Upper lobe of left lung (tissue), 6 donors: ENCODE results near the gene HHAT. TPM values are rescaled to one million over a fixed set of nuclear protein-coding genes. Genes with fewer than 3 reads are reported as not detected.

Source experiments
- ATAC-seq, 2 donors: fragments of 200-7000 bp; cut with Tn5 transposase; one replicate each; pipeline ENCODE4 v1.9.1; 2022; ENCODE audit warnings: mild to moderate bottlenecking in 2 of 2, moderate library complexity in 2 of 2; ENCODE audit not compliant: low FRiP score in 2 of 2
- DNase-seq, 2 donors: peaks; one replicate each; pipeline ENCODE4 v3.0.0-alpha.2; 2019 to 2020
- H3K27ac ChIP-seq, 4 donors: fragments of 200-600 bp; sonication (generic); one replicate each; pipeline ENCODE4 v1.5.1; 2016 to 2019
- H3K27me3 ChIP-seq, 4 donors: fragments of 200-600 bp; sonication (generic); one replicate each; pipeline ENCODE4 v1.5.1; 2017 to 2019
- H3K36me3 ChIP-seq, 4 donors: fragments of 200-600 bp; sonication (generic); one replicate each; pipeline ENCODE4 v1.5.1; 2016 to 2019
- H3K4me1 ChIP-seq, 4 donors: fragments of 200-600 bp; sonication (generic); one replicate each; pipeline ENCODE4 v1.5.1; 2018 to 2019
- H3K4me3 ChIP-seq, 4 donors: fragments of 200-600 bp; sonication (generic); one replicate each; pipeline ENCODE4 v1.5.1; 2017 to 2019; ENCODE audit warnings: mild to moderate bottlenecking in 2 of 4, moderate library complexity in 1 of 4
- H3K9me3 ChIP-seq, 4 donors: fragments of 200-600 bp; sonication (generic); one replicate each; pipeline ENCODE4 v1.5.1; 2018 to 2019
- EP300 ChIP-seq, 4 donors: sonication (generic); formaldehyde crosslinking; IDR thresholded peaks; one replicate each; pipeline ENCODE4 v1.5.1; 2017; ENCODE audit warnings: antibody characterized with exemption in 4 of 4, control low read depth in 2 of 4
- POLR2A ChIP-seq, 4 donors: fragments of 450-650 bp; IDR thresholded peaks; one replicate each; pipeline ENCODE4 v1.5.1; 2016 to 2017; ENCODE audit warnings: antibody characterized with exemption in 4 of 4, mild to moderate bottlenecking in 2 of 4
- POLR2AphosphoS5 ChIP-seq, 2 donors: sonication (generic); formaldehyde crosslinking; IDR thresholded peaks; one replicate each; pipeline ENCODE4 v1.5.1; 2017; ENCODE audit warnings: antibody characterized with exemption in 2 of 2
- WGBS, 2 donors: methylation state at CpG; one replicate each; pipeline ENCODE4 v1.1.5; 2017 to 2018; 5-methylcytosine and 5-hydroxymethylcytosine counted together
- total RNA-seq, 6 donors: library from RNA; depleted of rRNA in 4 of 6; stranded (reverse); fragments of >200 nt in 4 of 6; gene quantifications; one replicate each; pipeline versions ENCODE4 v1.1.0 to v1.2.1, GENCODE V29; 2016 to 2021
- TF ChIP-seq, protein P1 (sequence below), 6 experiments: fragments of 450-650 bp in 4 of 6; fragments of 200-600 bp in 2 of 6; sonication (generic) in 2 of 6; IDR thresholded peaks; one replicate each; pipeline ENCODE4 v1.5.1; 2016 to 2019; ENCODE audit warnings: antibody characterized with exemption in 6 of 6
- donor health status: DM: no; HTN: no; CAD: no; lungs with moderate emphysema.
- donor health status: DM: no; HTN: yes; CAD: no; lungs with severe emphysema.

HHAT gene
- total RNA-seq, 6 donors from 2014 or later, result 4.6 to 8.1 (median 5.7) TPM

DNA sequence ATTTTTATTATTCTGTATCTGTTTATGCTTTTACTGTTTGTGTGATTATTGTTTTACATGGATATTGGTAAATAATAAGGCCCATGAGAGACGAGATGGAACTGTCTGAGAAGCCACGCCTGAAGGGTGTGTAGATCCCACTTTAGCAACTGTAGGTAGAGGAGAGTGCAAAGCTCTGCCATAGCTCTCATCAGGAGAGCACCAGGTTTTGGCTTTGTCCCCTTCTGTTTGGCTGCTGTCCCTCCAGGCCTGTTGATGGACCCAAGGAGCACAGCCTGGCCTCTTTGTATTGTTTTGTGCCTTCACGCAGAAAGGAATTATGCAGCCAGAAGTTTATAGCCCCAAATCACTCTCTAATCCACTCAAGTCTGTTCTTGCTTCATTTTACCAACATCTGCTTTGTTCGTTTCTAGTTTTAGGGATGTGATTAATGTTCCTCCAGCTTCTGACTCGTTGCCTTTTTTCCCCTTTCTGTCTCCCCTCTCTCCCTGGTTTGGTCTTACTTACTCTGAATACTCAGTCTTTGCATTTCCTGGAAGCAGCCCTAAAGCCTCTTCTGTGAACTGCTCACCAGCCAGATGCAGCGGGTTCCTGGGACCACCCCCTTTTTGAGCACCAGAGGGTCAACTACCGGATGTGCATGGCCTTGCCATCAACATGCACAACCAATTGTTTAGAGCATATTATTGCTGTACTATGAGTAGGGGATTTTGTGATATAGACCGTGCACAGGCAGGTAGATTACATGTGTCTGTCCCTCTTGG lies 127.3 kb downstream of the HHAT start:
- TF ChIP-seq POLR2A (IDR thresholded peaks at IDR 0.05) (no peak), EP300 (IDR thresholded peaks at IDR 0.05) (no peak), POLR2AphosphoS5 (IDR thresholded peaks at IDR 0.05) (no peak)
- TF ChIP-seq, protein P1, sequence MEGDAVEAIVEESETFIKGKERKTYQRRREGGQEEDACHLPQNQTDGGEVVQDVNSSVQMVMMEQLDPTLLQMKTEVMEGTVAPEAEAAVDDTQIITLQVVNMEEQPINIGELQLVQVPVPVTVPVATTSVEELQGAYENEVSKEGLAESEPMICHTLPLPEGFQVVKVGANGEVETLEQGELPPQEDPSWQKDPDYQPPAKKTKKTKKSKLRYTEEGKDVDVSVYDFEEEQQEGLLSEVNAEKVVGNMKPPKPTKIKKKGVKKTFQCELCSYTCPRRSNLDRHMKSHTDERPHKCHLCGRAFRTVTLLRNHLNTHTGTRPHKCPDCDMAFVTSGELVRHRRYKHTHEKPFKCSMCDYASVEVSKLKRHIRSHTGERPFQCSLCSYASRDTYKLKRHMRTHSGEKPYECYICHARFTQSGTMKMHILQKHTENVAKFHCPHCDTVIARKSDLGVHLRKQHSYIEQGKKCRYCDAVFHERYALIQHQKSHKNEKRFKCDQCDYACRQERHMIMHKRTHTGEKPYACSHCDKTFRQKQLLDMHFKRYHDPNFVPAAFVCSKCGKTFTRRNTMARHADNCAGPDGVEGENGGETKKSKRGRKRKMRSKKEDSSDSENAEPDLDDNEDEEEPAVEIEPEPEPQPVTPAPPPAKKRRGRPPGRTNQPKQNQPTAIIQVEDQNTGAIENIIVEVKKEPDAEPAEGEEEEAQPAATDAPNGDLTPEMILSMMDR (IDR thresholded peaks at IDR 0.05), result no peak
- H3K9me3 ChIP-seq, result no peaks in the 10 kb centered on the region
- no peaks in the 10 kb centered on the region for H3K4me1 ChIP-seq
- DNase-seq, result no peak
- H3K27ac ChIP-seq, result no peak overlapping the region
- no peaks in the 10 kb centered on the region for H3K27me3 ChIP-seq
- ATAC-seq, result no peak
- no peaks in the 10 kb centered on the region for H3K36me3 ChIP-seq
- 86 to 88% methylated on average over 8 of the region's 8 CpGs for WGBS, 2 donors
- H3K4me3 ChIP-seq, result no peak overlapping the region

GRCh38 chr1:210456731-210457255 lies 128.1 kb downstream of the HHAT start:
- no peak for TF ChIP-seq EP300 (IDR thresholded peaks at IDR 0.05)
- no peak for TF ChIP-seq POLR2A (IDR thresholded peaks at IDR 0.05)
- TF ChIP-seq, protein P1 (IDR thresholded peaks at IDR 0.05), result no peak
- no peak for TF ChIP-seq POLR2AphosphoS5 (IDR thresholded peaks at IDR 0.05)
- 88 to 90% methylated on average over 6 of the region's 6 CpGs for WGBS, 2 donors
- Histone ChIP-seq H3K9me3 (no peaks in the 10 kb centered on the region), H3K27me3 (no peaks in the 10 kb centered on the region), H3K27ac (no peak overlapping the region), H3K4me3 (no peak overlapping the region), H3K4me1 (no peaks in the 10 kb centered on the region), H3K36me3 (no peaks in the 10 kb centered on the region)
- DNase-seq (no peak), ATAC-seq (no peak)

DNA sequence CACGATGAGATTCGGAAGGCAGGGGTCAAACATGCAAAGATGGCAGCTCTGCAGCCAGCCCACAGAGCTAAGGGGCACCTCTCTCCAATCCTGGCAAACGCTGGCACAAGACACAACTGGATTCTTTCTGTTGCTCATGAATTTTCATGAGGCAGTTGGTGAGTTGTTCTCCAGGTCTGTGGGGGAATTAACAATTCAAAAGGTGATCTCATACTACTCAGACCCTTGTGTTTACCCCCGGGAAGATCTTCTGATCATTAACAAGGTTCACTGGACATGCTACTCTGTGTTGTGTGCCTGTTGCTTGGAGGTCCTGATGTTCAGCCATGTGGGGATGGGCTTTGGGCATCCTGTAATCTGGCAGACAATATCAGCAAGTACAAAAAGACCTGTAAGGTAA lies 128.9 kb downstream of the HHAT start:
- Histone ChIP-seq H3K4me1 (no peaks in the 10 kb centered on the region), H3K27ac (no peak overlapping the region), H3K4me3 (no peak overlapping the region), H3K36me3 (no peaks in the 10 kb centered on the region), H3K9me3 (no peaks in the 10 kb centered on the region), H3K27me3 (no peaks in the 10 kb centered on the region)
- TF ChIP-seq EP300 (IDR thresholded peaks at IDR 0.05) (no peak), POLR2AphosphoS5 (IDR thresholded peaks at IDR 0.05) (no peak), POLR2A (IDR thresholded peaks at IDR 0.05) (no peak)
- TF ChIP-seq, protein P1 (IDR thresholded peaks at IDR 0.05), result no peak
- ATAC-seq (no peak), DNase-seq (no peak)
- 76 to 91% methylated on average over 4 of the region's 4 CpGs for WGBS, 2 donors

- DNase-seq (peak; percentile 61 to 86), ATAC-seq (peak; percentile 53 to 86)
- no peak overlapping the region for H3K4me3 ChIP-seq
- WGBS, 2 donors, result 67 to 74% methylated on average over 11 of the region's 11 CpGs
- TF ChIP-seq, protein P1 (IDR thresholded peaks at IDR 0.05), result no peak
- TF ChIP-seq POLR2AphosphoS5 (IDR thresholded peaks at IDR 0.05), result no peak
- TF ChIP-seq EP300 (IDR thresholded peaks at IDR 0.05), result no peak
- TF ChIP-seq POLR2A (IDR thresholded peaks at IDR 0.05), result no peak
- no peaks in the 10 kb centered on the region for H3K4me1 ChIP-seq
- H3K27me3 ChIP-seq, result no peaks in the 10 kb centered on the region
- H3K9me3 ChIP-seq, result no peaks in the 10 kb centered on the region
- H3K36me3 ChIP-seq, result no peaks in the 10 kb centered on the region
- no peak overlapping the region for H3K27ac ChIP-seq
Observed at GRCh38 chr1:210464519-210465039, 135.9 kb downstream of the HHAT start.
